ENCODE results near the gene PRPF40A.

Gene PRPF40A

GRCh38 chr2:152613235-152613634 lies 104.0 kb downstream of the PRPF40A start:
- no peak for DNase-seq

GRCh38 chr2:152611458-152612231 lies 105.6 kb downstream of the PRPF40A start:
- DNase-seq = no peak

GRCh38 chr2:152609699-152610098 lies 107.6 kb downstream of the PRPF40A start:
- no peak for DNase-seq

GRCh38 chr2:152609154-152609553 lies 108.1 kb downstream of the PRPF40A start:
- DNase-seq = no peak

- DNase-seq = no peak
Measured at GRCh38 chr2:152607793-152608300, 109.4 kb downstream of the PRPF40A start.

- no peak for DNase-seq
Measured at GRCh38 chr2:152606941-152607340, 110.3 kb downstream of the PRPF40A start.

- no peak for DNase-seq
Measured at GRCh38 chr2:152606081-152606480, 111.2 kb downstream of the PRPF40A start.

GRCh38 chr2:152603166-152603565 lies 114.1 kb downstream of the PRPF40A start:
- no peak for DNase-seq

- no peak for DNase-seq
Measured at GRCh38 chr2:152602750-152603149, 114.5 kb downstream of the PRPF40A start.
